Immature natural killer cell (primary cell): ENCODE data around the gene FOXJ1. TPM values are rescaled to one million over a fixed set of nuclear protein-coding genes. Genes with fewer than 3 reads are reported as not detected.

Source experiments
- DNase-seq, 3 donors: peaks; one replicate each; pipeline ENCODE4 v3.0.0; 2022; ENCODE audit warnings: mixed read lengths in 1 of 3
- H3K27ac Mint-ChIP-seq, 6 donors: one replicate each; pipeline ENCODE4 v1.8.0; 2020; ENCODE audit warnings: mixed read lengths in 6 of 6, mild to moderate bottlenecking in 5 of 6, inconsistent platforms in 4 of 6, moderate library complexity in 3 of 6
- H3K27me3 Mint-ChIP-seq, 3 donors: one replicate each; pipeline ENCODE4 v1.8.0; 2020 to 2021; ENCODE audit warnings: low read depth in 3 of 3, mild to moderate bottlenecking in 3 of 3, mixed read lengths in 3 of 3, moderate library complexity in 3 of 3, inconsistent platforms in 1 of 3
- H3K36me3 Mint-ChIP-seq, 3 donors: one replicate each; pipeline ENCODE4 v1.8.0; 2020; ENCODE audit warnings: mixed read lengths in 3 of 3, inconsistent platforms in 2 of 3, mild to moderate bottlenecking in 2 of 3
- H3K4me1 Mint-ChIP-seq, 2 donors: one replicate each; pipeline ENCODE4 v1.8.0; 2020; ENCODE audit warnings: inconsistent platforms in 2 of 2, mild to moderate bottlenecking in 2 of 2, mixed read lengths in 2 of 2, moderate library complexity in 1 of 2
- H3K4me3 Mint-ChIP-seq, 5 donors: one replicate each; pipeline ENCODE4 v1.8.0; 2020; ENCODE audit warnings: mild to moderate bottlenecking in 5 of 5, mixed read lengths in 5 of 5, inconsistent platforms in 3 of 5, moderate library complexity in 3 of 5
- H3K9me3 Mint-ChIP-seq, 6 donors: one replicate each; pipeline ENCODE4 v1.8.0; 2020; ENCODE audit warnings: mild to moderate bottlenecking in 6 of 6, mixed read lengths in 6 of 6, inconsistent platforms in 4 of 6, moderate library complexity in 3 of 6
- polyA plus RNA-seq, 3 donors: library from polyadenylated mRNA; unstranded; fragments of 300-500 nt; fragmentation: Illumina TruSeq; gene quantifications; one replicate each; pipeline ENCODE4 v1.2.3, GENCODE V29; 2021

The FOXJ1 gene
- polyA plus RNA-seq, 3 donors from 2014 or later: not detected

DNA sequence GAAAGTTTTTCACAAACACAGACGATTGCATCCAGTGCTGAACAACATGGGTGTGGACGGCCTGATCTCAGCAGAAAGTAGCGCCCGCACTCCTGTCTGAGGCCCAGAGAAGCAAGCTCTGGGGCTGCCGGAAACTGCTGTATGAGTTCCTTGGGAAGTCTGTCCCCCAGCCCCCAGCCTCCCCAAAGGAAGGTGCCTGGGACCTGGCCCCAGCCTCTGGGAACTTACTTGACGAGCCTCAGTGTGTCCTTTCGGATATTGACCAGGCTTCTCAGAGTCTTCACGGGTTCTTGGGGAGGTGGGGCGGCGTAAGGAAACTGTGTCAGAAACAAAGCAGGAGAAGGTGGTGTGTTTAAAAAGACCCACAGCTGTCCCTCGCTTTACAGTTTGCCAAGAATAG is 32.4 kb upstream of the FOXJ1 start:
- no peaks in the 10 kb centered on the region for H3K4me1 Mint-ChIP-seq
- H3K27ac Mint-ChIP-seq: no peak overlapping the region
- DNase-seq: no peak
- H3K9me3 Mint-ChIP-seq: no peaks in the 10 kb centered on the region
- peaks cover 0 to 3% (median 0%) of the 10 kb centered on the region in 3 donors for H3K27me3 Mint-ChIP-seq
- no peak overlapping the region for H3K4me3 Mint-ChIP-seq
- H3K36me3 Mint-ChIP-seq: peaks cover 0 to 8% (median 0%) of the 10 kb centered on the region in 3 donors

DNA sequence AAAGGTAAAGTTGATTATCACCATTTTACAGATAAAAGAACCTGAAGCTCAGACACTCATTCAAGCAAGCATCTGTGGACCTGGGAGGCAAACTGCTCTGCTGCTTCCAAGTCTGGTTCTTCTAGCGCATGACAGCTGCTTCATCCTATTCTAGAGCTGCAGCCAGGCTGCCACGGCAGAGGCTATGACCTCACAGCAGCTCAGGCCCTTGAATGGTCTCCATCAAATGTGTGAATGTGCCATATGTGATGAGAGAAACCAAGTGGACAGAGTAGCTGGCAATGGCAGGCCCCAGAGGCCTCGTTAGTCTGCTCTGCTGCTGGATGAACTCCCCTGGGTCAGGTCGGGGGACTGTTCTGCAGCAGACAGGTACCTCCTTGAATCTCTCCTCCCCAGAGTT is 30.7 kb upstream of the FOXJ1 start:
- no peaks in the 10 kb centered on the region for H3K4me1 Mint-ChIP-seq
- DNase-seq: no peak
- H3K4me3 Mint-ChIP-seq: no peak overlapping the region
- peaks cover 0 to 3% (median 0%) of the 10 kb centered on the region in 3 donors for H3K27me3 Mint-ChIP-seq
- no peaks in the 10 kb centered on the region for H3K9me3 Mint-ChIP-seq
- no peak overlapping the region for H3K27ac Mint-ChIP-seq
- peaks cover 0 to 14% (median 0%) of the 10 kb centered on the region in 3 donors for H3K36me3 Mint-ChIP-seq

DNA sequence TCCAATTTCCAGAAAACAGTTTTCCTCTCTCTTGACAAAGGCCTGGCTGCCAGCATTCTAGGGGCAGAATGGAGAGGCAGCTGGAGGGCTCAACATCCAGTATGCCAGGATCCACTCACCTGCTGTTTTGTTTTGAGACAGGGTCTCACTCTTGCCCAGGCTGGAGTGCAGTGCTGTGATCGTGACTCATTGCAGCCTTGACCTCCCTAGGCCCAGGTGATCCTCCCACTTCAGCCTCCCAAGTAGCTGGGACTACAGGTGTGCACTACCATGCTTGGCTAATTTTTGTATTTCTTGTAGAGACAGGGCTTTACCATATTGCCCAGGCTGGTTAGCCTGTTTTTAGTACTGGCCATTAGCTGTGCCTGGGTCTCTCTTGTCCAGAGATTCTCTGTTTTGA is 29.1 kb upstream of the FOXJ1 start:
- Mint-ChIP-seq H3K27ac (no peak overlapping the region), H3K36me3 (peaks cover 0 to 8% (median 0%) of the 10 kb centered on the region in 3 donors), H3K4me3 (no peak overlapping the region), H3K27me3 (peaks cover 0 to 3% (median 0%) of the 10 kb centered on the region in 3 donors), H3K9me3 (no peaks in the 10 kb centered on the region), H3K4me1 (no peaks in the 10 kb centered on the region)
- DNase-seq: no peak

DNA sequence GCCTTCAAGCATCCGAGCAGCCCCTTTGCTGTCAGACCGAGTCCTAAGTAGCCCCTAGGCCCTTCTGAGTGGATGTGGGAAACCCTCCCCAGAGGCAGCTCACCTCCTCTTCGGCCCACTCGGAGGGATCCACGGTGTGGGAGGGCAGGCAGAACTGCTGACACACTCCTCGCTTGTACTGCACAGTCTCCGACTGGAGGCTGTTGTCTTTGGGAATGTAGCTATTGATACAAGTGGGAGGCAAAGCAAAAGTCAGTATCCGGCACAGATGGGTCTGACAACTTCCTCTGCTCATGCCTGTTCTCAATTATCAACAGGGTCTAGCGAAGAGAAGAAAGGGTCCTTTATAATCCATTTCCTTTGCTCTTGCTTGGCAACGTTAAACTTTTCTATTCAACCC is 25.9 kb upstream of the FOXJ1 start:
- Mint-ChIP-seq H3K4me1 (no peaks in the 10 kb centered on the region), H3K4me3 (no peak overlapping the region), H3K9me3 (no peaks in the 10 kb centered on the region), H3K27me3 (no peaks in the 10 kb centered on the region), H3K36me3 (peaks cover 0 to 11% (median 7%) of the 10 kb centered on the region in 3 donors), H3K27ac (no peak overlapping the region)
- DNase-seq: no peak

DNA sequence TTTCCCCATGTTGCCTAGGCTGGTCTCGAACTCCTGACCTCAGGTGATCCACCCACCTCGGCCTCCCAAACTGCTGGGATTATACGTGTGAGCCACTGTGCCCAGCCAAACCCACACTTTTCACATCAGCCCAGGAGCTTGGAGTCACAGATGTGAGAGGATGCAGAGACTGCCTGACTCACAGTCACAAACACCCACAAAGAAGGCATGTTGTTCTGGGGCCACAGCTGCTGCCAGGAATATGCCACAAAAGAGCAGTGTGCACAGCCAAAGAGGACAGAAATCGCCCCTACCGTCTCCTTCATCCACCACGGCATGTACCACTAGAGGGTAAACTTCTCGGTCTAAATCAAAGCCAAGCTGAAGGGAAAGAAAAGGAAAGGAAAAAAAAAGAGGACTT is 25.1 kb upstream of the FOXJ1 start:
- no peak overlapping the region for H3K27ac Mint-ChIP-seq
- H3K36me3 Mint-ChIP-seq: peaks cover 0 to 11% (median 7%) of the 10 kb centered on the region in 3 donors
- H3K27me3 Mint-ChIP-seq: no peaks in the 10 kb centered on the region
- DNase-seq: no peak
- no peaks in the 10 kb centered on the region for H3K9me3 Mint-ChIP-seq
- no peak overlapping the region for H3K4me3 Mint-ChIP-seq
- H3K4me1 Mint-ChIP-seq: no peaks in the 10 kb centered on the region

DNA sequence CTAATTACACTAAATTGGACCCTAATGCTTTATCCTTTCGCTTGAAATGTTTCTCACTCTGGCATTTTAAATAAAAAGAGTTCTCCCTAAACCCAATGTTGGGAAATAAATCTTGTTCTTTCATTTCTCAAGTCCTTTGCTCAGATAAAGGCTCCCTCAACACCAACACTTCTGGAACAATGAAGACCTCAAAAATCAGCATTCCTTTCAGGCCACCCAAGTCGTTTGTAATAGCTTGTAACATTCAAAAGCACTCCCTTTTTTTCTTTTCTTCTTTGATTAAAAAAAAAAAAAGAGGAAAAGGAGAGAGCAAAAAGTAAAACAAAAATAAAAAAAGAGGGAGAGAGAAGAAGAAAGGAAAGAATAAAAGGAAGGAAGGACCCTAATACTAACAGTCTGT is 23.3 kb upstream of the FOXJ1 start:
- Mint-ChIP-seq H3K4me1 (no peaks in the 10 kb centered on the region), H3K36me3 (peaks cover 0 to 15% (median 10%) of the 10 kb centered on the region in 3 donors), H3K27me3 (no peaks in the 10 kb centered on the region), H3K27ac (no peak overlapping the region), H3K4me3 (no peak overlapping the region), H3K9me3 (no peaks in the 10 kb centered on the region)
- no peak for DNase-seq

DNA sequence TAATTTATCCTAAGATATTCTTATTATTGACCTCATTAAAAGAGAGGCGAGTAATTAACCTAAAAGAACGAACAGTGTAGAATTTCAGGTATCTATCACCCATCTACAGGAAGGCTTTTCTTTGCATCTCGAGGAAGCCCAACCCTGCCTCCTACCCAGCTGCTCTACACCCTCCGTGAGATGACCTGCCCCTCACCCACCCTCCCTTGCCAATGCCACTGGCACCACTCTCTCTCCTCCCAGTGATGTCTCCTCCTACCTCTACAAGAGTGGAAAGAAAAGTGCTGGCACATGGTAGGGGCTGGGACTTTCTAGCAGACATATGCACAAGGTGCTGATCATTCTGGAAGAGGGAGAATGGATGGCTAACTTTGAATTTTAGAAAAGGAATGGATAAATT is 22.9 kb upstream of the FOXJ1 start:
- Mint-ChIP-seq H3K36me3 (peaks cover 0 to 16% (median 14%) of the 10 kb centered on the region in 3 donors), H3K27ac (no peak overlapping the region)

DNA sequence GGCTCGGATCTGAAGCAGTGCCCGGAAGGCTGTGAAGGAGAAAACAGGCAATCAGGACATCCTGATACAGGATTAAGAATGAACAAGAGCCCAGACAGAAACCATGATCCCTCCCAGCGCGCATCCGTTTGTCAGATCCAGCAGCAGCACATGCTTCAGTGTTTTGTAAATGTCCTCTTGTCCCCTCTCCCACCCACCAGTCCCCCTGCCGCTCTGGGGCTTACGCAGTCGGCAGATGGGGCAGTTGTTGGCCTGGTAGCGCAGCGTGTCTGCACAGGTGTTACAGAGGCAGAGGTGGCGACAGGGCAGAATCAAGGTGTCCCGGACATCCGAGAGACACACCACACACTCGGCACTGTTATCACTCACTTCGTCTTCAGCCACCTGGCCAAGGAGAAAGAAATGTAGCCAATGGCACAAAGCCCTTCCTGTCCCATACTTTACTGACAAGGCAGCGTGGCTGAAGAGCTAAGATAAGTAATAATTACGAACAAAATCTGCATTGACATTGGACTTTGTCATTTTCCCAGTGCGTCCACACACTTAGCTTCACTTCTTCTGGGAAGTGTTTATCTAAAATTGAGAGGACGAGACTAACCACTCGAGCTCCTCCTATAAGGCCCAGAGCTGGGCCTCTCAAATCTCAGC is 20.7 kb upstream of the FOXJ1 start:
- Mint-ChIP-seq H3K4me3 (no peak overlapping the region), H3K36me3 (peaks cover 9 to 28% (median 15%) of the 10 kb centered on the region in 3 donors), H3K27me3 (no peaks in the 10 kb centered on the region), H3K27ac (no peak overlapping the region), H3K4me1 (no peaks in the 10 kb centered on the region), H3K9me3 (no peaks in the 10 kb centered on the region)
- no peak for DNase-seq

More for the DNA sequence above, 22.9 kb upstream of the FOXJ1 start:
- Mint-ChIP-seq H3K4me1 (no peaks in the 10 kb centered on the region), H3K4me3 (no peak overlapping the region), H3K9me3 (no peaks in the 10 kb centered on the region), H3K27me3 (no peaks in the 10 kb centered on the region)
- DNase-seq: no peak

DNA sequence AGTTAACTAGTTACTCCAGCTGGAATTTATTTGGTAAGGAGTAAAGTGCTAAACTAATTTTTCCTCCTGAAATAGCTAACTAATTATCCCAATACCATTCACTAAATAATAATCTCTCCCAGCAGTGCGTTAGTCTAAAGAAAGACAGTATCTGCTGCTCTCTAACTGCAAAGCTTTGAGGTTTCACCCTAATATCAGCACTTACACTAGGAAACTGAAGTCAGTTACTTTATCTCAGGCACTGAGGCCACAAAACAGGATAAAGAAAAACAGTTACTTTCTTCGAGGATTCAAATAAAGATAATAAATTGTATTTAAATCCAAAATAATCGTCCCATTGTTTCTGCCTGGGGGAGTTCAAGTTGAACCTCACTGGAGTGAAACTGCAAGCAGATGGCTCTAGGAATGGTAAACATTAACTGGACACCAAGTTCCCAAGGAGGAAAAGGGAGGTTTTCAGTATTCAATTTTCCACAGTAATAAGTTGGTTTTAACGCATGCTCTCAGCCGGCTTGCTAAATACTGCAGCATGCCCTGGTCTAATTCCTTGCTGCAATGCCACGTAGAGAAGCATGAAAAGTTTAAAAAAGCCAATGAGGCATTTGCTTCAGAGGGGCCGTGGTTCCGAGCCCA is 20.0 kb upstream of the FOXJ1 start:
- DNase-seq: no peak
- peaks cover 9 to 28% (median 15%) of the 10 kb centered on the region in 3 donors for H3K36me3 Mint-ChIP-seq
- H3K4me3 Mint-ChIP-seq: no peak overlapping the region
- H3K9me3 Mint-ChIP-seq: no peaks in the 10 kb centered on the region
- no peaks in the 10 kb centered on the region for H3K4me1 Mint-ChIP-seq
- H3K27me3 Mint-ChIP-seq: no peaks in the 10 kb centered on the region
- no peak overlapping the region for H3K27ac Mint-ChIP-seq

DNA sequence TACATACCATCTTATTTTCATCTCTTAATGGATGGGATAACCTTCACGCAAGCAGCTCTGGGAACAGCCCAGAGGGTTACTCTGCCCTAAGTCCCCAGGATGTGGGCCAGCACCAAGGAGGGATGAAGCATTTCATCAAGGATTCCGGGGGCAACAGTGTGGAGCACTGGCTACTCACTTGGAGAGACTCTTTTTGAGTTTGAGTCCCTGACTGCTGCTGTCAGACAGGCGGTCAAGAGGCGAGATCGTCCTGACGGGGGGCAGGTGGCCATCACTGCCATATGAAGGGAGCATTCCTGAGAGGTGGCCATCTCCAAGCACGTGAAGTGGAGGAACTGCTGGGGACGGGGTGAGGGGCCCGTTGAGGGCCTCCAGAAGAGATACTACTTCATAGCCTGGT is 18.1 kb upstream of the FOXJ1 start:
- H3K4me3 Mint-ChIP-seq: no peak overlapping the region
- no peaks in the 10 kb centered on the region for H3K4me1 Mint-ChIP-seq
- H3K27ac Mint-ChIP-seq: no peak overlapping the region
- no peaks in the 10 kb centered on the region for H3K27me3 Mint-ChIP-seq
- no peaks in the 10 kb centered on the region for H3K9me3 Mint-ChIP-seq
- peaks cover 9 to 24% (median 20%) of the 10 kb centered on the region in 3 donors for H3K36me3 Mint-ChIP-seq
- no peak for DNase-seq

DNA sequence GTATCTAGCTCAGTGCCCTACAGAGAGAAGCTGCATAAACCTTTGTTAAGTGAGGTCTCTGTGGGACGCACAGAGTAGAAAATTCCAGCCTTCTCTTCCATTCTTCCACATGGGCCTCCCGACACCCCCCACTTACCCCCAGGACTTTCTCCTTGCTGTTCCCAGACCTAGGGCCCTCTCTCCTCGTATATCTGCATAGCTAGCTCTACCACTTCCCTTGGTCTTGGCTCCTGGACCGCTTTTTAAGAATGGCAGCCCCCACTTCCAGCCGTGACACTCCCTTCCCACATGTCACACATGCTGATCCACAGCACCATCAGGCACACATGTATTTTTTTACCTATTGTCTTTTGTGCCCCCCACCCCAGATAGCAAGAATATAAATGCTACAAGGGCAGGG is 16.7 kb upstream of the FOXJ1 start:
- Mint-ChIP-seq H3K36me3 (peaks cover 9 to 23% (median 17%) of the 10 kb centered on the region in 3 donors), H3K4me3 (no peak overlapping the region), H3K9me3 (no peaks in the 10 kb centered on the region), H3K4me1 (no peaks in the 10 kb centered on the region), H3K27ac (no peak overlapping the region), H3K27me3 (no peaks in the 10 kb centered on the region)
- DNase-seq: no peak

DNA sequence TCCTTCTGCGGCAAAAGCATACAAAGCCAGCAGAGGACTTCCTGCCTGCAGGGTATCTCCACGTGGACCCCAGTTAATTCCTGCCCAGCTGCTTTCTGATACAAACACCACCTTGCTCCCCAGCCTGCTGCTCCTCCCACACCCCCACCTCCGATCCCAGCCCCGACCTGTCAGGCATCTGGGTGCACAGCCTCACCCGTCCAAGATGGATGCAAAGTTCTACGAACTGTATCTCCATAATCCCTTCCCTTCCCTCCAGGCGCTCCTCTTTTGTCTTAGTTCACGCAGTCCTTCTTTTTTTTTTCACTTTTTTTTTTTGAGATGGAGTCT is 15.6 kb upstream of the FOXJ1 start:
- no peak overlapping the region for H3K27ac Mint-ChIP-seq
- H3K36me3 Mint-ChIP-seq: peaks cover 9 to 24% (median 17%) of the 10 kb centered on the region in 3 donors
- no peaks in the 10 kb centered on the region for H3K4me1 Mint-ChIP-seq
- H3K9me3 Mint-ChIP-seq: no peaks in the 10 kb centered on the region
- no peak for DNase-seq
- H3K27me3 Mint-ChIP-seq: no peaks in the 10 kb centered on the region
- no peak overlapping the region for H3K4me3 Mint-ChIP-seq

DNA sequence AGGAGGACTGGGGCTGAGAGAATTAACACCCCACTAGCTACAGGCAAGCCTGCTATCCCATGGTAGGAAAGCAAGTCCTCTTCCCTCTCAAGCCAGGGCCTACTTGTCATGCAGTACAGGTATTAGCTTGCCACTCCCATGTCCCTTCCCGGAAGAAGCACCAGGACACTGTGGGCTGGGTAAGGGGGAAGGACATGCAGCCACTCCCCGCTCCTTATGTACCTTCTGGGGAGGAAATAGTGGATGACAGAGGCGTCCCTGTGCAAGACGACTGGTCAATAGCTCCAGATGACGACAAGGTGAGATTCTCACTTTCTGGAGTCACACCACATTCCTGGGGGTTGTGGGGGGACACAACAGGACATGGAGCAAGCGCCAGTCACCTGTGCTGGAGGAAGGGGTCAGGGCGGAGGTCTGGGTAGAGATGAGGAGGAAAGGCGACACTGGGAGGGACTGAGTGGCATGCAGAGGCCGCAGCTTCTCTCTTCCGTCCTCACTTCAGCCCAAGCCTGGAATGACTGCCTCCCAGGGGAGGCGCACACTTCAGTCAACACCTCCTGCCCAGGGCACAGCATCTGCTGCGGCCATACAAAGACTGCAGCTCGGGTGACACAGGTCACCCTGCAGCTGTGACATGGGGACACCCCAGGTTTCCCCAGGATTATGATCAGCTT is 15.1 kb upstream of the FOXJ1 start:
- Mint-ChIP-seq H3K27ac (no peak overlapping the region), H3K4me1 (no peaks in the 10 kb centered on the region), H3K9me3 (no peaks in the 10 kb centered on the region), H3K27me3 (no peaks in the 10 kb centered on the region), H3K36me3 (peaks cover 9 to 26% (median 17%) of the 10 kb centered on the region in 3 donors), H3K4me3 (no peak overlapping the region)
- no peak for DNase-seq

DNA sequence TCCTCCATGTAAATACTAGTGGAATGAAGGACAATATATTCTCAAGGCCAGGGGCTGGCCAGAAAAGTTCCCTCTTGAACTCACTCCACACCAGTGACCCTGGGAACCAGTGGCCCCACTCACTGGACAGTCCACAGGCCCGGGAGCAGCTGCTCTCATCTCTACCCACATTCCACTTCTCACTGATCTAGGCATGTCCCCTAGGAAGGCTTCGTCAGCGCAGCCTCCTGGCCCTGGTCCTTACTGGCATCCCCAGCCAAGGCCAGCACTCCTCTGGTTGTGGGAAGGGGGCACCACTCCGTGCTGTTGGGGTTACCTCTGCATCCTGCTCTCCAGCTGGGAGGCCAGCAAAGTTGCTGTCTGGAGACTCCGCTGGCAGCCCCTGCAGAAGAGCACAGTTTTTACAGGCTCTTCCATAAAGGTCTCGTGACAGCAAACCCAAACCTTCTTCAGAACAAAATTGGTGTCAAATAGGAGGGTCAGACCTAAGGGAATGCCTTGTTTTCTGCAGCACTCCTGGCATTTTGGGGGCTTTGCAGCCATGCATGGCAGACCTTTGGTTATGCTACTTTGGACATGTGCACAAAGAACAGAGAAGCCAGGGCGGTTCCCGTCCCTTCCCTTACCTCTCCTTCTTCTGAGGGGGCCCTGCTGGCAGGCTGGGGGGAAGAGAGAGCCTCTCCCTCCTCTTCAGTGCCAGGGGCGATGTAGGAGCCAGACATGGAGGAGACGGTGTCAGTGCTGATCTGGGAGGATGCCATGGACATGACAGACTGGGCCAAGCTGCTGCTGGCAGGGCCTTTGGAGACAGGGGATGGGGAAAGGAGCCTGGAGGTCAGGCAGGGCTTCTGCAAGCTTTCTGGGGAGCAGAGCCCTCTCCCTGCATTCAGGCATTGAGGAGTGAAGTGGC is 14.1 kb upstream of the FOXJ1 start:
- Mint-ChIP-seq H3K27me3 (no peaks in the 10 kb centered on the region), H3K36me3 (peaks cover 9 to 29% (median 17%) of the 10 kb centered on the region in 3 donors), H3K27ac (no peak overlapping the region), H3K9me3 (no peaks in the 10 kb centered on the region), H3K4me1 (peaks cover 0 to 1% of the 10 kb centered on the region in 2 donors), H3K4me3 (no peak overlapping the region)
- no peak for DNase-seq
